GM19397 (cell line): Measurements from ENCODE around the gene GPC1.
"Not testable (repeated sequence)": the region's sequence is repeated elsewhere in the genome, so short reads cannot be mapped to it uniquely, and the experiment has no call there.

Experiments used
- ATAC-seq: cut with Tn5 transposase; IDR thresholded peaks from one replicate; pipeline ENCODE4 v1.9.1; 2021; ENCODE audit warnings: mild to moderate bottlenecking, moderate library complexity; ENCODE audit not compliant: unreplicated experiment

Gene GPC1

DNA sequence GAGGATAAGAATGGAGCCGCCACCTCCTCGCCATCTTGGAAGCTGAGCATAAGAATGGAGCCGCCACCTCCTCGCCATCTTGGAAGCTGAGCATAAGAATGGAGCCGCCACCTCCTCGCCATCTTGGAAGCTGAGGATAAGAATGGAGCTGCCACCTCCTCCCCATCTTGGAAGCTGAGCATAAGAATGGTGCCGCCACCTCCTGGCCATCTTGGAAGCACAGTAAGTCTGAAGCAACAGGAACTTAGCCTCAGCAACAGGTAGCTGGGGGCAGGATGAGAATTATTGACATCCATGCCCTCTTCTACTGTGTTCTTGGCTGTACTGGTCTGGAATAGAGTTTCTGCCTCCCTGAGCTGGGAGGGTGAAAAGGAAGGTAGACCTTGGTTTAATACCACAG, 61.6 kb downstream of the GPC1 start:
- not testable (repeated sequence) for ATAC-seq

DNA sequence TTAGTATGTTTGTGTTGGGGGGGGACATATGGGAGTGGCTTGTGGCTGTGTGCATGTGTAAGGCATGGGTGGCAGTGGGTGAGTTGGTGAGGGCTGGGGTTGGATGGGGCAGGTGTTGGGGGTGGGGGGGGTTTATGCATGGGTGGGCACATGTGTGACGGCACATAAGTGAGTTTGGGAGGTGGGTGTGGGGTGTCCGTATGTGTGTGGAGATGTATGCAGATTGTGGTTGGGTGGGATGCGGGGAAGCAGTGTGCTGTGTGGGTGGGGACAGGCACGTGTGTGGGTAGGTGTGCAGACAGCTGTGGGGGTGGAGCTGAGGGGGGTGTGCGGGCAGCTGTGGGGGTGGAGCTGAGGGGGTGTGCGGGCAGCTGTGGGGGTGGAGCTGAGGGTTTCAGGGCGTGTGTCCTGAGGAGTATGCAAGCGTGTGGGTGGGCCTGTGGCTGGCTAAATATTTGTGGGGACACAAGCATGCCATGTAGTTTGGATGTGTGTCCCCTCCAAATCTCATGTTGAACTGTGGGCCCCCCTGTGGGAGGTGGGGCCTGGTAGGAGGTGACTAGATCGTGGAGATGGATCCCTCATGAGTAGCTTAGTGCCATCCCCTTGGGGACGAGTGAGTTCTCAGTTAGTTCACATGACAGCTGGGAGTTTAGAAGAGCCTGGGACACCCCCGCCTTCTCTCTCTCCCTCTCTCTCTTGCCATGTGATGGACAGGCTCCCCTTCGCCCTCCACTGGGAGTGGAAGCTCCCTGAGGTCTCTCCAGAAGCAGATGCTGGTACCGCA, 62.9 kb downstream of the GPC1 start:
- no peak for ATAC-seq

DNA sequence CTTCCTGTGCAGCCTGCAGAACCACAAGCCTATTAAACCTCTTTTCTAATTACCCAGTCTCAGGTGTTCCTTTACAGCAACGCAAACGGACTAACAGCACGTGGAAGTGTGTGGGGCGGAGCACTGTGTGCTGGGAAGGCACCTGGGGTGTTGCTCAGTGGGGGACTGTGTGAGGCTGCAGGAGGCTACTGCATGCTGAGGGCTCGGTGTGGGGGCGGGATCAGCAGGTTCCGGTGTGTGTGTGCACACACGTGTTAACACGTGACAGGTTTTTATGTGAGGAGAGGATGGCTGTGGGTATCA, 63.4 kb downstream of the GPC1 start:
- no peak for ATAC-seq

DNA sequence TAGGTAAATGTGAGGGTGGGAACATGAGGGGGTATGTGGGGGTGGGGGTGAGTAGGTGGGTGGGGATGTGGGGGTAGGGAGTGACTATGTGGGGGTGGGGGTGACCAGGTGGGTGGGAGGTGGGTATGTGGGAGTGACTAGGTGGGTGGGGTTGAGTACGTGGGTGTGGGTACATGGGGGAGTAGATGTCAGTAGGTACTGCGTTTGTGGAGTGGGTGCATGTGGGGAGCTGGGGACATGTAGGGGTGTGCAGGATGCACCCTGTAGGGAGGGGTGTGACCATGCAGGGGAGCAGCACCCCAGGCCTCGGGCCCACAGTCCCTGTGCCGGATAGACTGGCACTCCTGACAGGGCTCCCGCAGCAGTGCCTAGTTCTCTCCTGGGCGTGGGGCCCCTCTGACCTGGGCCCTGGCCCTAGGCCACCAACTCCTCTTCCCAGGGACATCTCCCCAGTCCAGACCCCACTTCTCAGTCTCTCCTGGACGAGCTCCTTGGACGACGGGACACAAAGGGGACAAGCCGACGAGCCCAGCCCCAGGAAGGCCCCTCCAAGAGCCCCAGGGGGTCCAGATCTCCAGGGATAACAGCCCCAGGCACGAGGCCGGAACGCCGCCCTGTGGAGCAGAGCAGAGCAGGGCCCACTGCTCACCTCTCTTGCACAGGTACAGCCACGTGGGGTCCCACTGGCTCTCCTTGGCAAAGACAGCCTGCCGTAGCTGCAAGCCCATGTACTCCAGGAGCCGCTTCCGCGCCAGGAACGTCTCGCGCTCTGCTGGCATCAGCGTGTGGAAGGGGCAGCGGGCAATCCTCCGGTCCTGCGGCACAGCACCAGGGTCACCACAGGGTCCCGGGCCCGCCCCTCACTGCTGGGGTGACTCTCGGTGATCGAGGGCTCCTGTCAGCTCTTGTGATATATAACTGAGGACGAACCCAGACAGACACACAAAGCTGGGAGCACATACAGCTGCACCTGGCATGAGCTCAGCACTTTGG, 64.1 kb downstream of the GPC1 start:
- no peak for ATAC-seq

DNA sequence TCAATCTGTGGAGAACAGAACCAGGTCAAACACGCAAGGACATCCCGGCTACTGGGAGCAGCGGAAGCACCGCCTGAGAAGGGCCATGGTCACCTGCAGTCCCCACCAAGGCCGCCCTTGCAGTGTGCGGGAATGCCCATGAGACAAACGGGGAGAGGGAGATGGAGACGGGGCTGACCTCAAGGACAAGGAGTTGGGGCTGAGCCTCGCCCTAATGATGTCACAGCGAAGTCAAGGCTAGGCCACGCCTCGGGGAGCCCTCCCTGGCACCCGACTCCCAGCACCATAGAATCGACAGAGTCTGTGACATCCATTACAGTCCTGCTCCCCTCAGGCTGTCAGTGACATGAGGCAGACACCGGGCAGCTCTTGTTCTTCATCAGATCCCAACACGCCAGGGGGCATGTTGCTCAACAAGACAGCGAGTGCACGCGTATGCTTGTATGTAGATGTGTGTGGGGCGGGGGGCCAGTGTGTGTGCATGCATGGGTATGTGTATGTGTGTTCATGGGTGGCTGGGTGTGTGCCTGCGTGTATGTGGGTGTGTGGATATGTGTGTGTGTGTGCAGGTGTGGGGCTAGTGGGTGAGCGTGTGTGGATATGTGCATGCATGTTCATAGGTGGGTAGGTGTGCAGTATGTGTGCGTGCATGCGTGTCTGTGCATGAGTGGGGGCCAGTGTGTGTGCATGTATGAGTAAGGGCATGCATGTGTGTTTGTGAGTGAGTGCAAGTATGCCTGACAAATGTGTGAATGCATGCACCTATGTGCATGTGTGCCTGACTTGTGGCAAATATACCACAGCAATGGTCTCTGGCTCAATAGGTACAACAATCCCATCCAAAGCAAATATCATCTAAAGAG, 65.3 kb downstream of the GPC1 start:
- no peak for ATAC-seq

DNA sequence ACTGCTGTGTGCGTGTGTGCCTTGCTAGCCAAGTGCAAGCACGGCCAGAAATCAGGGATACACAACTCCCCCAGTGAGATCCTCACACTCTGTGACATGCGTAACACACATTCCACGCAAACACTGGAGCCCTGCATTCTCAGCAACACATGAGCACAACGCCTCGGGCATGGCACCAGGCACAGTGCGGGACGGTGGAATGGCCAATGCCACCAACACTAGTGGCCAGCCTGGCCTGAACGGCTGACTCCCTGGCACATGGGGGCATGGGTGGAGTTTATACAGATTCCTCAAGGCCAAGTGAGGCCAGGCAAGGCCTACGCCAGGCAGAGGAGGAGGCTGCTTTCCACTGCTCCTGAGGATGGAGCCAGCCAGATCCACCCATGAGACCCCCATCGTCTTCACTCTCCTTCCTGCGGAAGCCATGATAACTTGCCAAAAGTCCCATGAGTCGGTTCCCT, 66.1 kb downstream of the GPC1 start:
- ATAC-seq, result no peak

DNA sequence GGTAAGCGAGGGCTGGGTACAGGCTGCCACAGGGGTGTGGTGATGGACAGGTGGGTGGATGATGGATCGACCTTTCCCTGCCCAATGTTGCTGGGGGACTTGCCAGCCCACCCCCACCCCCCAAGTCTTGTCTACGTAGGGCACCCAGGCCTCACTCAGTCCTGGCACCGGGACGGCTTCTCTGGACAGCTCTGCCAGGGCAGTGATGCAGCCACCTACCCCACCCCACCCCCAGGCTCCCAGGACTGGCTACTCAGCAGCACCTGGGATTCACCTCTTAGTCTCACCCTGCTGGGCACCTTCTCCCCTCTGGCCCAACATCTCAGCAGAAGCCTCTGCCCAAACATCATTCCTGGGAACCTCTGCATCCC, 66.6 kb downstream of the GPC1 start:
- no peak for ATAC-seq

DNA sequence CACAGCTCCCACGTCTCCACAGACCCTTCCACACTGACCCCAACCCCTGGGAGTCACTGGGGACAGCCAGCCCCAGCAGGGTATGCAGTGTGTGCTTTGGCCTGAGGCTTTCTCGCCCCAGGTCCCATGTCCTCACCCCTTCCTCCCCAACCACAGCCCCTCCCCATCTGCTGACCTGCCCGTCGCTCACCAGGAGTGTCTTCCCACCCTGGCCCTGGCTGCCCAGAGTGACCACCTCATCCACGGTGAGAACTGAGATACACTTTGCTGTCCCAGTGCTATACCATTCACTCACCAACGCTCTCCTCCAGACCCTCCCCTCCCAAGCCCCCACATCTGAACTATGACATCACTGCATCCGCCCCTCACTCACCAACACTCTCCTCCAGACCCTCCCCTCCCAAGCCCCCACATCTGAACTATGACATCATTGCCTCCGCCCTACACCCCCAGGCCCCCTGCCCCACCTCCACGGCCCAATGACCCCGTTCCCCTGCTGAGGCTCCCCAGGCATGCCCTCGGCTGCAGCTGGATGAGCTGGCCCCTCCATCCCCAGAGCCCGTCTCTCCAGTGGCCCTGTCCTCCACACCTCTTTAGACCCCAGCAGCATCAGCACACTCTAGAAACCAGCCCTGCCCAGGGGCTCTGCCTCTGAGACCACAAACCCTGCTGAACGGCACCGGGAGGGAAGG, 67.1 kb downstream of the GPC1 start:
- no peak for ATAC-seq

DNA sequence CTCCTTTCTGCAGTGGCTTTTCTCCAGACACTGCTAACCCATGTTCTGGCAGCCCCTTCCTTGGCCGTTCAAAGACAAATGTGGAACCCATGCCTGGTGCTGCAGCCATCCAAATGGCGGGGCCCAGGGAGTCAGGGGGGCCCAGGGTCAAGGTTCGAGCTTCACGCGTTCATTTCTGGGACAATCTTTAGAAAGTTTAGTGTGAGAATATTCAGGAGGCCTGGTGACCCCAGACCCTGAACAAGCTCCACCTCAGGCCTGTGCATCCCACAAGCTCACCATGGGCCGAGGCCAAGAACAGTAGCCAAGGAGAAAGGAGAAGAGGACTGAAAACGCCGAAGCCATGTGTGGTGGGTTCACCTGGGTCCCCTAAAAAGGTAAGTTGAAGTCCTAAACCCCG, 67.9 kb downstream of the GPC1 start:
- no peak for ATAC-seq

DNA sequence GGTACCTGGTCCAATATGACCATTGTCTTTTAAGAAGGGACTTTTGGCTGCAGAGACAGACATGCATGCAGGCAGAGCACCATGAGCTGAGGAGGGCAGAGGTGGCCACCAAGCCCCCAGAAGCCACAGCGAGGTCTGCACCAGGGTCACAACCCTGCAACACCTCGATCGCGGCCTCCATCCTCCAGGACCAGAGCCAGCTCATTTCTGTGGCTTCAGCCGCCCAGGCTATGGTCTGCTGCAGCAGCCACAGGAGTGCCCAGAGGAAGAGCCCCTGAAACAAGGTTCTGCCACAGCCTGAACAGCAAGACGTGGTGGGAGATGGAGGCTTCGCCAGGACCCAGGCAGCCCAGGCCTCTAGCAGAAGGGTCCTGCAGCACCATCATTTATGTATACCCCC, 68.4 kb downstream of the GPC1 start:
- no peak for ATAC-seq

DNA sequence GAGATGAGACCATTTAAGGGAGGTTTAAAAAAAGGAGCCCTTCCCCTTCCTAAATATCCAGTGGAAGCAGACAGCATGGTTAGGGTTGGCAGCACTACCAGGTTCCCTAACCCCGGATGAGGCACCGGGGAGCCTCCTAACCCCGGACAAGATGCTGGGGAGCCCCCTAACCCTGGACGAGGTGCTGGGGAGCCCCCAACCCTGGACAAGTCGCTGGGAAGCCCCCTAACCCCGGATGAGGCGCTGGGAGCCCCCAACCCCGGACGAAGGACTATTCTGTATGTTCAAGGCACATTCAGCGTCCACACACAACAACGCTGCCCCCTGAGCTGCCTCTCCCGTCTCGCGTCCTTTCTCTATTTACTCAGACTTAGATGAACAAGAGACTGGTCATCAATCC, 70.4 kb downstream of the GPC1 start:
- ATAC-seq, result no peak

DNA sequence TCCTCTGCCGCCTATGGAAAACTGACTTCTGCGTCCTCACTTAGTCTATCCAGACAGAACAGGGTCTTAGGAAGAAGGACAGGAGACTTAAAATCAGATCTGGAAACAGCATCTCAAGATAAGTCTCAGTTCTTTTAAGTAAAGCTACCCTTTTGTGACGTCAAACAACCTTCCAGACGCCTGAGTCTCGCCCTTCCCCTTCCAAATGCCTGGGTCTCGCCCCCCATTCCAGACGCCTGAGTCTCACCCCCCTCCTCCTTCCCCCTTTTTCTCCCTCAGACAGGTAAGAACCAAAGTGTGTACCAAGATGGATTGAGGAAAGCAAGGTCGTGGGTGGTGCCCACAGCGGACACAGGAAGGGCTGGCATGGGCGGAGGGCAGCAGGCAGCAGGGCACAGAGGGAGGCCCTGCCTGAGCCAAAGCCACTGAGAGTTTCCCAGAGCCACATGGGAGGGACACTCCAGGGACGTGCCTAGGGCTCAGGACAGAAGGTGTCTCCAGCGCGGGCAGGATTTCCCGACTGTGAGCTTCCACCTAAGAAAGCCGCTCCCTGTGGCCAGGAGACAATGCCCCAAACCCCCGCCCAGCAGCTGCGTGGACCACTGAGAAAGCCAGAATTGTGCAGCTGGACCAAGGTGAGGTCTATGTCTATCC, 71.1 kb downstream of the GPC1 start:
- ATAC-seq, result no peak

DNA sequence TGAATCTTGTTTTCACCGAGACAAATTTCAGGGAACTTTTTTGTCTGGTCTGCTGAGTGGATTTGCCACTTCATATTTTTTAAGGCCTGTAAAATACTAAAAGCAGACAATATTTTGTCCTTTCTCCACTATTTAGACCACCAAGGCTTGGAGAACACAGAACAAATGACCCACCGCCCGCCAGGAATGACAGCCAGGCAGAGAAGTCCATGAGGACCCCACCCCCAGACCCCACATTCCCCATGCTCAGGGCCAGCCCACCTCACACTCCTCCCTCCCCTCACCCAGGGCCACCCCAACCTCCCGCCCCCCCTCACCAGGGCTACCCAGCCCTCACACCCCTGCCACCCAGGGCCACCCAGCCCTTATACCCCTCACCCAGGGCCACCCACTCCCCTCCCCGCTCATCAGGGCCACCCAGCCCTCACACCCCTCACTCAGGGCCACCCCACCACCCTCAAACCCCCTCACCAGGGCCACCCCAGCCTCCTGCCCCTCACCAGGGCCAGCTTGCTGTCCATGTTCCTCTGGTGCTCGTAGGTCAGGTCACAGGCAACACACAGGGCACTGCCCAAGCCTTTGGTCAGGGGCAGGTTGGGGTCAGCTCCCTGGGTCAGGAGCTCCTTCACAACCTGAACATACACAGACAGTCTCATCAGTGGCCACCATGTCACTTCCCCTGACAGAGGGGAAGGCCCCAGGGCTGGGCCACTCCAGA, 71.8 kb downstream of the GPC1 start:
- no peak for ATAC-seq

DNA sequence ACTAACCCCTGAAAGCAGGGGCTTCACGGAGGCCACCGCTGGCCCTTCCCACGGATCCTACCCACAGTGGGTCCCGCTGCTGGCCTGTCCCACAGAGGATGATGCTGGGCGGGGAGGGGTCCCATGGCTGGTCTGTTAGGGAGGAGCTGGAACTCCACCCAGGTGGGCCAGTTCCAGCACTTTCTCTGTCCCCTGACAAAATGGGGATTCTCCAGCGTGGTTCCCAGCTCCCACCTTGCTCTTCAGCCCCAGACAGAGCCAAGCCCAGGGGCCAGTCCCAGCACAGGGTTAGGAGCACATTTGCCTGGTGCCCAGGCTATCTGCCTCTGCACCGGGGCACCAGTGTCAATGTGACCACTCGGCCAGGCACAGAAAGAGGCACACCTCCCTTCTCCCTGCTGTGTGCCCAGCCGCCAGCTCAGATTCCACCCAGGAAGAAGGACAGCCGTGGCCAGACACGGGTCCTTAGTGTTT, 72.4 kb downstream of the GPC1 start:
- ATAC-seq, result no peak

DNA sequence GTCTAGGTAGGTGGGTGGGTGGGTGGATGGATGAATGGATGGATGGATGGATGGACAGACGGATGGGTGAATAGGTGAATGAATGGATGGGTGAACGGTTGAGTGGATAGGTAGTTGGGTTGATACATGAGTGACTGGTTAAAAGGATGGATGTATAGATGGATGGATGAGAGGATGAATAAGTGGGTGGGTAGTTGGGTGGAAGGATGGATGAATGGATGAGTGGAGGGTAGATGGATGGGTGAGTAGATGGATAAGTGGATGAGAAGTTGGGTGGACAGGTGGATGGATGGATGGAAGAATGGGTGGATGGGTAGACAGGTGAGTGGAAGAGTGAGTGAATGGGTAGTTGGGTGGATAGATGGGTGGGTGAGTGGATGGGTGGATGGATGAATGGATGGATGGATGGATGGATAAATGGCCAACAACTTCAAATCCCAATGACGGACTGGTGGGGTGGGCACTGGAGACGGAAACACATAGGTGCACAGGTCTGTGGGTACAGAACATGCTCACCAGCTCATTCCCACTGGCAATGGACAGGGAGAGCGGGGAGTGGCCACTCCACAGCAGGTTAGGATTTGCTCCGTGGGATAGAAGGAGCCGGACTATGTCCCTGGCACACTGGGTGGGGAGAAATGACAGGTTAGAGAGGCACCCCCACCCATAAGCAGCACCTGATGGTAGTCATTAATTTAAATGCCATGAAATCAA, 73.5 kb downstream of the GPC1 start:
- no peak for ATAC-seq

DNA sequence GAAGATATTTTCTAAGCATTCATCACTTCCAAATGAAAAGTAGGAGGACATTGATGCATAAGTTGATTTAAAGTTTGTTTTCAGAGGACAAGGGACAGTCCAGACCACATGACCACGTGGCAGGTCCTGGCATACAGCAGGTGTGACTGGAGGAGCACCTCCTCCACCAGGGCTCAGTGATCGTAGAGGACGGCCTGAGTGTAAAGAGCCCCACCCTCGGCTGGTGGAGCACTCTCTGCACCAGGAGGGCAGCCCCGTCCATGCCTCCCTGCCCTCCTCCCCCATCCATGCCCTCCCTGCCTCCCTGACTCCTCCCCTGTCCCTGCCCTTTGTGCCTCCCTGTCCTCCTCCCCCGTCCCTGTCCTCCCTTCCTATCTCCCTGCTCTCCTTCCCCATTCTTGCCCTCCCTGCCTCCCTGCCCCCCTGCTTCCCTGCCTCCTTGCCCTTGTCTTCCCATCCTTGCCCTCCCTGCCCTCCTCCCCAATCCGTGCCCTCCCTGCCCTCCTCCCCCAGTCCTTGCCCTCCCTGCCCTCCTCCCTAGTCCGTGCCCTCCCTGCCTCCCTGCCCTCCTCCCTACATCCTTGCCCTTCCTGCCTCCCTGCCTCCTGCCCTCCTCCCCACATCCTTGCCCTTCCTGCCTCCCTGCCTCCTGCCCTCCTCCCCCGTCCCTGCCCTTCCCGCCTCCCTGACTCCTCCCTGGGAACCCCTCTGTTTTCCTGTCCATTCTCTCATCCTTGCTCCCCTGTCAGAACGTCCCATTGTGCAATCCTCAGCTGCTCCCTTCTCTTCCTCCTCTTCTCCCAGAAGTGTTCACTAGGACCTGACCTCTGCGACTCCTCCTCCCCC, 74.4 kb downstream of the GPC1 start:
- no peak for ATAC-seq

DNA sequence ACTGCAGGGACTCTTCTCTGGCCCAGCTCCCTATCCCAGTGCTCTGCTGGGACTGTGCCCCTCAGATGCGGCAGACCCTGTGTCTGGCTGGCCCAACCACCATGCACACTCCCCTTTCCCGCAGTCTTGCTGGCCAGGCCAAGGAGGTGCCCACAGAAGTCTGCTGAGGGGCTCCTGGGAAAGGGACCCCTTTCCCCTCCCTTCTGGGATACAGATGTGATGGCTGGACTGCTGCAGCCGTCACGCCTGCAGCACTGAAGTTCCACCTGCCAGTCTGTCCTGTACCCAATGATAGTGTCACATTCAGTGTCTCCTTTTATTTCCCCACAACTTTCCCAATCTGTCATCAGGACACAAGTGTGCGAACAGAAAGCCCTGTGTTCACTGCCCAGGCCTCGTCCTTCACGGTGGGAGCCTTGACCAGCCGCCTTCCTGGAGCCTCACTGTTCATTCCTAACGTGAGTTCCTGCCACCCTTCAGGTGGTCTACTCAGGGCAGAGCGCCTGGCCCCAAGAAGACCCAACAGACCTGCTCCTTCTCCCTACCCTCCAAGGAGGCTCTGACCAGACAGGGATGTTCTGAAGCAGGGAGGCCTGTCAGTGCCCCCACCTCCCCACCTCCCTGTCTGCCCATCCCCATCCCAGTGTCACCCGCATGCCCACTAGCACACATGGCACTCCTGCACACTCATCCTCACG, 75.2 kb downstream of the GPC1 start:
- ATAC-seq, result no peak
